Spleen (tissue), 11 donors: ENCODE measurements around the gene TNFRSF12A. TPM values are rescaled to one million over a fixed set of nuclear protein-coding genes. Genes with fewer than 3 reads are reported as not detected.

ENCODE experiments used
- DNase-seq: peaks from one replicate; pipeline ENCODE4 v3.0.0-alpha.2; 2020
- H3K27ac ChIP-seq, 8 donors: fragments of 200-600 bp; sonication (generic) in 7 of 8; 1 replicate in 4 of 8; 2 replicates in 4 of 8; pipeline versions ENCODE4 v1.5.0 to v1.8.0; 2016 to 2021; ENCODE audit warnings: inconsistent platforms in 4 of 8, mild to moderate bottlenecking in 4 of 8, moderate library complexity in 1 of 8
- H3K27me3 ChIP-seq, 7 donors: fragments of 200-600 bp; sonication (generic) in 6 of 7; replicated peaks in 1 of 7; 1 replicate in 4 of 7; 2 replicates in 3 of 7; pipeline versions ENCODE4 v1.5.0 to v1.8.0; 2016 to 2021; ENCODE audit warnings: inconsistent platforms in 3 of 7, mild to moderate bottlenecking in 1 of 7
- H3K36me3 ChIP-seq, 6 donors: fragments of 200-600 bp; sonication (generic) in 5 of 6; 1 replicate in 4 of 6; 2 replicates in 2 of 6; pipeline versions ENCODE4 v1.5.0 to v1.8.0; 2016 to 2021; ENCODE audit warnings: inconsistent platforms in 2 of 6
- H3K4me1 ChIP-seq, 6 donors: fragments of 200-600 bp; sonication (generic) in 5 of 6; 1 replicate in 3 of 6; 2 replicates in 3 of 6; pipeline versions ENCODE4 v1.5.0 to v1.8.0; 2016 to 2021; ENCODE audit warnings: inconsistent platforms in 3 of 6
- H3K4me3 ChIP-seq, 8 donors: fragments of 200-600 bp; sonication (generic) in 7 of 8; 1 replicate in 4 of 8; 2 replicates in 4 of 8; pipeline versions ENCODE4 v1.5.0 to v1.8.0; 2016 to 2021; ENCODE audit warnings: inconsistent platforms in 4 of 8, mild to moderate bottlenecking in 4 of 8, moderate library complexity in 2 of 8
- H3K9me3 ChIP-seq, 8 donors: fragments of 200-600 bp; sonication (generic) in 7 of 8; 1 replicate in 4 of 8; 2 replicates in 4 of 8; pipeline versions ENCODE4 v1.5.0 to v1.8.0; 2016 to 2021; ENCODE audit warnings: inconsistent platforms in 4 of 8
- POLR2A ChIP-seq, 3 donors: fragments of 450-650 bp; IDR thresholded peaks; one replicate each; pipeline ENCODE4 v1.5.1; 2017; ENCODE audit warnings: antibody characterized with exemption in 3 of 3, mild to moderate bottlenecking in 1 of 3
- POLR2AphosphoS5 ChIP-seq, 3 donors: sonication (generic); formaldehyde crosslinking; IDR thresholded peaks; one replicate each; pipeline ENCODE4 v1.5.1; 2017; ENCODE audit warnings: antibody characterized with exemption in 3 of 3
- WGBS, 5 donors: extraction: QIAGEN DNeasy Blood & Tissue Kit in 3 of 5; methylation state at CpG; one replicate each; pipeline versions ENCODE4 v1.1.5 to v1.1.7; 2013 to 2018; 5-methylcytosine and 5-hydroxymethylcytosine counted together
- intact Hi-C: fragments of 100-400 bp; cut with DNase I; formaldehyde crosslinking; loops from one replicate; pipeline ENCODE4 v1.15.0; 2023; ENCODE audit warnings: low total_unique reads
- polyA plus RNA-seq, 3 donors: library from polyadenylated mRNA; stranded (reverse); fragments of 200-250 nt; gene quantifications; one replicate each; pipeline ENCODE4 v1.2.1, GENCODE V29; 2013
- total RNA-seq, 7 donors: library from RNA; depleted of rRNA in 3 of 7; stranded (reverse); fragments of >200 nt in 3 of 7; fragmentation: NEBNext Ultra II Directional in 4 of 7; extraction: Animal tissue kit (Norgen Biotek cat#: 25700) in 4 of 7; gene quantifications; one replicate each; pipeline versions ENCODE4 v1.1.0 to v1.2.1, GENCODE V29; 2016 to 2021
- TF ChIP-seq, protein P1 (sequence below), 11 experiments: fragments of 200-600 bp in 7 of 11; fragments of 450-650 bp in 4 of 11; sonication (generic) in 4 of 11; IDR thresholded peaks in 8 of 11; conservative IDR thresholded peaks in 3 of 11; 1 replicate in 7 of 11; 2 replicates in 4 of 11; pipeline versions ENCODE4 v1.4.0 to v1.8.0; 2016 to 2021; ENCODE audit warnings: antibody characterized with exemption in 11 of 11, inconsistent platforms in 4 of 11, mild to moderate bottlenecking in 1 of 11
- donor health status: healthy with polysubstance abuse.
- donor health status: DM: no; HTN: no; CAD: no; lungs with moderate emphysema.
- donor health status: DM: no; HTN: no; CAD: no.
- donor health status: Bipolar disorder and iron deficiency.
- donor health status: healthy.
- donor health status: DM: no; HTN: no; CAD: no.
- donor health status: DM: yes; HTN: yes; CAD: no.

TNFRSF12A gene
- total and polyA plus RNA-seq, 10 donors: 2.0 to 26.1 (median 8.0) TPM

DNA sequence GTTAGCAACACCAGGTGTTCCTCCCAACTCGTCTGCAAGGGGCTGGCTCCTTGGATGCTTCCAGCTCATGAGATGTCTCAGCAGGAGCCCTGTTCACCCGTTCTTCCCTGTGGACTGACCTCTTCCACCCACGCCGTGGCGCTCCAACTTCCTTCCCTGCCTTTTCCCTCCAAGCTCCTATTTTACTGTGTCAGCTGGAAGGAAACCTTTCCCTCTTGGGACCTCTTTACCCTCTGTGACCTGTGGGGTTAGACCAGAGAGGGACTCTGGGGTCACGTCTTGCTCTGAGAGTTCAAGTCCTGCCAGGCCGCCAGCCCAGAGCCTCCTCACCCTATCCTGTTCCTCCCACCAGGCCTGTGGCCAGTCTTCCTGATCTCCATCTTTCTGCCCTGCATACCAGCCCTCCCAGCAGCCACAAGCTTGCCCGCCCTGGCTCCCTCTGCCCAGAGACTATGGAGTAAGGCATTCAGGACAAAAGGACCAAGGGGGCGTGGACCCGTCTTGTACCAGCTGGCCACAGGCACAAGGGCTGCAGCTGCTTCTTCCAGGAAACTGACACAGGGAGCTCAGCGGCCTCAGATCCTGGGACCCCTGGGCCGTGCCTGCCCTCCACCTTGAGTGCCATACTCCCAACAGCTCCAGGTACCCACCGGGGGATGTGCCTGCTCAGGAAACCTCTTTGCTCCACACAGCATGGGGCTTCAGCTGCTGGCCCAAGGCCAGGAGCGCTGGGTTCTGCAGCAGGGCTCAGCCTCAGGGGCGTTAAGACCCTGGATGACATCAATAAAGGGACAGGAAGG lies 48.0 kb upstream of the TNFRSF12A start:
- intact Hi-C loops: no loop called here
- 78 to 82% (median 79%) methylated on average over 13 to 15 of the region's 15 CpGs for WGBS, 5 donors
- DNase-seq: no peak

GRCh38 chr16:2973093-2973492 lies 47.1 kb upstream of the TNFRSF12A start:
- peaks cover 0 to 24% (median 6%) of the 10 kb centered on the region in 7 donors for H3K27me3 ChIP-seq
- H3K36me3 ChIP-seq: peaks cover 0 to 65% (median 0%) of the 10 kb centered on the region in 6 donors
- no peak overlapping the region for H3K27ac ChIP-seq
- H3K9me3 ChIP-seq: no peaks in the 10 kb centered on the region
- peaks cover 12 to 36% (median 27%) of the 10 kb centered on the region in 6 donors for H3K4me1 ChIP-seq
- intact Hi-C loops: no loop called here
- TF ChIP-seq POLR2AphosphoS5 (IDR thresholded peaks at IDR 0.05): no peak
- no peak for TF ChIP-seq POLR2A (IDR thresholded peaks at IDR 0.05)
- TF ChIP-seq, protein P1, sequence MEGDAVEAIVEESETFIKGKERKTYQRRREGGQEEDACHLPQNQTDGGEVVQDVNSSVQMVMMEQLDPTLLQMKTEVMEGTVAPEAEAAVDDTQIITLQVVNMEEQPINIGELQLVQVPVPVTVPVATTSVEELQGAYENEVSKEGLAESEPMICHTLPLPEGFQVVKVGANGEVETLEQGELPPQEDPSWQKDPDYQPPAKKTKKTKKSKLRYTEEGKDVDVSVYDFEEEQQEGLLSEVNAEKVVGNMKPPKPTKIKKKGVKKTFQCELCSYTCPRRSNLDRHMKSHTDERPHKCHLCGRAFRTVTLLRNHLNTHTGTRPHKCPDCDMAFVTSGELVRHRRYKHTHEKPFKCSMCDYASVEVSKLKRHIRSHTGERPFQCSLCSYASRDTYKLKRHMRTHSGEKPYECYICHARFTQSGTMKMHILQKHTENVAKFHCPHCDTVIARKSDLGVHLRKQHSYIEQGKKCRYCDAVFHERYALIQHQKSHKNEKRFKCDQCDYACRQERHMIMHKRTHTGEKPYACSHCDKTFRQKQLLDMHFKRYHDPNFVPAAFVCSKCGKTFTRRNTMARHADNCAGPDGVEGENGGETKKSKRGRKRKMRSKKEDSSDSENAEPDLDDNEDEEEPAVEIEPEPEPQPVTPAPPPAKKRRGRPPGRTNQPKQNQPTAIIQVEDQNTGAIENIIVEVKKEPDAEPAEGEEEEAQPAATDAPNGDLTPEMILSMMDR (IDR thresholded peaks at IDR 0.05 in 8 of 11, conservative IDR thresholded peaks at IDR 0.05 in 3 of 11): no peak
- no peak for DNase-seq
- WGBS, 5 donors: 85 to 94% (median 87%) methylated on average over 5 of the region's 5 CpGs
- no peak overlapping the region for H3K4me3 ChIP-seq

More for the DNA sequence above, 48.0 kb upstream of the TNFRSF12A start:
- Histone ChIP-seq H3K27ac (no peak overlapping the region), H3K9me3 (no peaks in the 10 kb centered on the region), H3K4me1 (peaks cover 12 to 45% (median 36%) of the 10 kb centered on the region in 6 donors), H3K4me3 (no peak overlapping the region), H3K36me3 (peaks cover 0 to 59% (median 0%) of the 10 kb centered on the region in 6 donors), H3K27me3 (peaks cover 3 to 33% (median 15%) of the 10 kb centered on the region in 7 donors)
- TF ChIP-seq, protein P1 (IDR thresholded peaks at IDR 0.05 in 8 of 11, conservative IDR thresholded peaks at IDR 0.05 in 3 of 11): no peak
- no peak for TF ChIP-seq POLR2AphosphoS5 (IDR thresholded peaks at IDR 0.05)
- TF ChIP-seq POLR2A (IDR thresholded peaks at IDR 0.05): no peak

- peaks cover 6 to 29% (median 20%) of the 10 kb centered on the region in 6 donors for H3K4me1 ChIP-seq
Measured at GRCh38 chr16:2973605-2974318, 46.4 kb upstream of the TNFRSF12A start.

More at GRCh38 chr16:2973605-2974318, 46.4 kb upstream of the TNFRSF12A start:
- Histone ChIP-seq H3K36me3 (peaks cover 0 to 65% (median 0%) of the 10 kb centered on the region in 6 donors), H3K27me3 (peaks cover 0 to 17% (median 0%) of the 10 kb centered on the region in 7 donors), H3K4me3 (no peak overlapping the region), H3K9me3 (no peaks in the 10 kb centered on the region), H3K27ac (no peak overlapping the region)
- DNase-seq: no peak
- no peak for TF ChIP-seq POLR2AphosphoS5 (IDR thresholded peaks at IDR 0.05)
- TF ChIP-seq POLR2A (IDR thresholded peaks at IDR 0.05): no peak
- TF ChIP-seq, protein P1 (IDR thresholded peaks at IDR 0.05 in 8 of 11, conservative IDR thresholded peaks at IDR 0.05 in 3 of 11): no peak
- 83 to 97% (median 86%) methylated on average over 5 to 17 of the region's 17 CpGs for WGBS, 5 donors
- intact Hi-C loops: no loop called here
